ENCODE results near the gene IL9. TPM values are rescaled to one million over a fixed set of nuclear protein-coding genes. Genes with fewer than 3 reads are reported as not detected.

IL9 gene
- polyA plus RNA-seq, 3 donors, result not detected

Other genes starting within 250 kb of the IL9 start
- 1 to 10 TPM; 3.0 to 5.4 (median 3.5) TPM for gene SLC25A48, start 61.2 kb downstream of the IL9 start, polyA plus RNA-seq (ENCODE audit: insufficient read length in 3 of 3)
- gene LECT2, start 59.1 kb upstream of the IL9 start, polyA plus RNA-seq (ENCODE audit: insufficient read length in 3 of 3), result 1 to 10 TPM; 2.1 to 4.8 (median 4.1) TPM
- gene TGFBI, start 133.1 kb upstream of the IL9 start, polyA plus RNA-seq (ENCODE audit: insufficient read length in 3 of 3), result 100 to 1,000 TPM; 182 to 248 (median 201) TPM
- 10 to 100 TPM; 55.6 to 74.9 (median 68.5) TPM for gene SMAD5, start 237.0 kb upstream of the IL9 start, polyA plus RNA-seq (ENCODE audit: insufficient read length in 3 of 3)

Data from renal pelvis (tissue), 3 donors.